ENCODE measurements around the gene OR9A2. TPM values are rescaled to one million over a fixed set of nuclear protein-coding genes. Genes with fewer than 3 reads are reported as not detected.

OR9A2 gene, protein sequence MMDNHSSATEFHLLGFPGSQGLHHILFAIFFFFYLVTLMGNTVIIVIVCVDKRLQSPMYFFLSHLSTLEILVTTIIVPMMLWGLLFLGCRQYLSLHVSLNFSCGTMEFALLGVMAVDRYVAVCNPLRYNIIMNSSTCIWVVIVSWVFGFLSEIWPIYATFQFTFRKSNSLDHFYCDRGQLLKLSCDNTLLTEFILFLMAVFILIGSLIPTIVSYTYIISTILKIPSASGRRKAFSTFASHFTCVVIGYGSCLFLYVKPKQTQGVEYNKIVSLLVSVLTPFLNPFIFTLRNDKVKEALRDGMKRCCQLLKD
- 0.31 and 0.56 TPM in 2 replicates for total RNA-seq

DNA sequence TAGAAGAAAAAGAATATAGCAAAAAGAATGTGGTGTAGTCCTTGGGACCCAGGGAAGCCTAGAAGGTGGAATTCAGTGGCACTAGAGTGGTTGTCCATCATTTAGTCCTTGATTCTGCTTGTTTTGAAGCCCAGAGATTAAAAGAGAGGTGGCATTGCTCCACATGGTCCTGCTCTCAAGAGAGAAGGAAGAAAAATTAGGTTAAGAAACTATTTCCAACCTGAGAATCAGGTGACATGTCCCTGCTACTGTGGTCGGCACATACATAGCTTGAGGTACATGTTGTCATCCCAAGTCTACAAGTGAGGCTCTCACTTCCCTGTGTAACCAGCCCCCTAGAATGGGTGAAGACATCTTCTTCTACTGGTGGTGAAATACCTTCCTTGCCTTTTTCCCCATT, at the start of gene OR9A2:
Gene OR9A2, minus strand, starts transcription at position 101 of the 400 bp plus-strand sequence. Its CDS starts 0 bp downstream, at position 101.
- Mint-ChIP-seq H3K36me3 (ENCODE audit: low read depth) (no peaks in the 10 kb centered on the region), H3K27ac (no peak within 1 kb of the TSS), H3K9me3 (peaks cover 3% of the 10 kb centered on the region), H3K27me3 (no peaks in the 10 kb centered on the region), H3K4me3 (no peak within 1 kb of the TSS), H3K4me1 (peaks cover 8% of the 10 kb centered on the region)
- ChIA-PET POLR2A (interaction anchor here (1.0 kb wide), 1 partner anchor 9 kb away, joined by 4 read pairs; no protein-coding TSS in a partner anchor), CTCF (interaction anchor here (1.2 kb wide), 1 partner anchor 188 kb away, joined by 3 read pairs; no protein-coding TSS in a partner anchor)
- TF ChIP-seq, protein P1, sequence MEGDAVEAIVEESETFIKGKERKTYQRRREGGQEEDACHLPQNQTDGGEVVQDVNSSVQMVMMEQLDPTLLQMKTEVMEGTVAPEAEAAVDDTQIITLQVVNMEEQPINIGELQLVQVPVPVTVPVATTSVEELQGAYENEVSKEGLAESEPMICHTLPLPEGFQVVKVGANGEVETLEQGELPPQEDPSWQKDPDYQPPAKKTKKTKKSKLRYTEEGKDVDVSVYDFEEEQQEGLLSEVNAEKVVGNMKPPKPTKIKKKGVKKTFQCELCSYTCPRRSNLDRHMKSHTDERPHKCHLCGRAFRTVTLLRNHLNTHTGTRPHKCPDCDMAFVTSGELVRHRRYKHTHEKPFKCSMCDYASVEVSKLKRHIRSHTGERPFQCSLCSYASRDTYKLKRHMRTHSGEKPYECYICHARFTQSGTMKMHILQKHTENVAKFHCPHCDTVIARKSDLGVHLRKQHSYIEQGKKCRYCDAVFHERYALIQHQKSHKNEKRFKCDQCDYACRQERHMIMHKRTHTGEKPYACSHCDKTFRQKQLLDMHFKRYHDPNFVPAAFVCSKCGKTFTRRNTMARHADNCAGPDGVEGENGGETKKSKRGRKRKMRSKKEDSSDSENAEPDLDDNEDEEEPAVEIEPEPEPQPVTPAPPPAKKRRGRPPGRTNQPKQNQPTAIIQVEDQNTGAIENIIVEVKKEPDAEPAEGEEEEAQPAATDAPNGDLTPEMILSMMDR (IDR thresholded peaks at IDR 0.05), result no peak
- intact Hi-C loops (cut with micrococcal nuclease), result no loop called here
- DNase-seq, result no peak
- ATAC-seq (ENCODE audit: low read depth), result no peak

DNA sequence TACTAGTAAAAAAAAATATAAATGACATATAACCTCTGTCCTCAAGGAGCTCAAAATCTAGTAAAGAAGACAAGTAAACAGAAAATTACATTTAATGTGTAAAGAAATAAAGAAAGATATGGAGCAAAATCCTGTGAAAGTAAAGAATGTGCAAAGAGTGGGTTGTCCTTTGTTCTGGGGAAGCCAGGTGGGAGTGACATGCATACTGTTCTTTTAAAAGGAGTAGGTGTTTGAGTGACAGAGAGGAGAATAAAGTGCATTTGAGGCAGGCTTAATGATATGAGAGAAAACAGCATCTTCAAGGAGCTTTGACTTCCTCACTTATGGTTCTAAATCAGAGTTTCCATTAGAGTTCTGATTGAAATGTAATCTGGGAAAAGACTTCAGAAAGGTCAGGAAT, 47.2 kb upstream of the OR9A2 start:
- peaks cover 8% of the 10 kb centered on the region for H3K36me3 Mint-ChIP-seq (ENCODE audit: low read depth)
- H3K4me1 Mint-ChIP-seq, result peaks cover 16% of the 10 kb centered on the region
- no peak overlapping the region for H3K4me3 Mint-ChIP-seq
- DNase-seq (no peak), ATAC-seq (ENCODE audit: low read depth) (no peak)
- TF ChIP-seq, protein P1 (IDR thresholded peaks at IDR 0.05), result no peak
- H3K27me3 Mint-ChIP-seq, result peaks cover 2% of the 10 kb centered on the region
- peaks cover 10% of the 10 kb centered on the region for H3K9me3 Mint-ChIP-seq
- intact Hi-C loops (cut with micrococcal nuclease), result no loop called here
- POLR2A ChIA-PET, result no interaction called here
- CTCF ChIA-PET, result no interaction called here
- no peak overlapping the region for H3K27ac Mint-ChIP-seq

DNA sequence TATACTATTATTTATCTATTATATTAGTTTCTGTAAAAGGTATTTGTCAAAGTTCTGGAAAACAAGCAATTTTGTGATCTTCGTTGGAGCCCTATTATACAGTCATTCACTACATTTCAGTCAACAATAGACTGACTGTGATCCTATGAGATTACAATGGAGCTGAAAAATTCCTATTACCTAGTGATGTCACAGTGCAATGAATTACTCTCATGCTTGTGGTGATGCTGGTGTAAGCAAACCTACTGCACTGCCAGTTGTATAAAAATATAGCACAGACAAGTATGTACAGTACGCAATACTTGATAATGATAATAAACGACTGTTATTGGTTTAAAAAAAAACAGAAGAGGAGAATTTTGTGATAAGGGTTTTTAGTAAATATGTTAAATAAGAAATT, 46.6 kb upstream of the OR9A2 start:
- Mint-ChIP-seq H3K27ac (no peak overlapping the region), H3K4me3 (no peak overlapping the region), H3K9me3 (peaks cover 5% of the 10 kb centered on the region), H3K4me1 (peaks cover 16% of the 10 kb centered on the region), H3K27me3 (peaks cover 2% of the 10 kb centered on the region), H3K36me3 (ENCODE audit: low read depth) (peaks cover 2% of the 10 kb centered on the region)
- CTCF ChIA-PET, result no interaction called here
- POLR2A ChIA-PET, result no interaction called here
- DNase-seq (no peak), ATAC-seq (ENCODE audit: low read depth) (no peak)
- TF ChIP-seq, protein P1 (IDR thresholded peaks at IDR 0.05), result no peak
- intact Hi-C loops (cut with micrococcal nuclease), result no loop called here

DNA sequence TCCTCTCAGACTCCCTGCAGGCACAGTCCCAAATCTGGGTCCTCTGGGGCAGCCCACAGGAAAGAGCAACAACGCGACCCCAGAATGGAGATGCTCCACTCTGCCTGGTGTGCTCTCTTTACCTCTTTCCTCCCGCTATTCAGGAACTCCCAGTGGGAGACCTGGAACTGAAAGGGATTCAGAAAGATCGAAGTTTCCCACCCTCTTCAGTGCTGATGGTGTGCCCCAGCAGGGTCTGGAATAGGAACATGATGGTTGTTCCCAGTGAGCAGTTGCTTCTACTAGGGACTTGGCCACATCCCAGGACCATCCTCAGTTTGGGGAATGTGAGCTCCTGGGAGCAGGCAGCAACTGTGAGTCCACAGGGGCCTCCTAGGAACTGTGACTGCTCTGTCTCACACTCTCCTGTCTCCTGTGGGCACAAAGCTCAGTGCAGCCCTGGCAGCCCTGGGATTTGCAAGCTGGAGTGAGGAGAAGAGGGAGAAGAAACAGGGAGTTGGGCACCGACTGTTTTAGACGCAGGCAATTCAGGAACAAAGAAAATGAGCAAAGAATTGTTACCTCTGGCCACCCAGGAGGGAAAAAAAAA, 43.1 kb upstream of the OR9A2 start:
- TF ChIP-seq, protein P1 (IDR thresholded peaks at IDR 0.05), result no peak
- H3K27me3 Mint-ChIP-seq, result peaks cover 2% of the 10 kb centered on the region
- DNase-seq, result no peak
- ChIA-PET POLR2A (interaction anchor here (0.6 kb wide), 1 partner anchor 120 kb away, joined by 4 read pairs; no protein-coding TSS in a partner anchor), CTCF (no interaction called here)
- no peak overlapping the region for H3K27ac Mint-ChIP-seq
- peaks cover 3% of the 10 kb centered on the region for H3K9me3 Mint-ChIP-seq
- ATAC-seq (ENCODE audit: low read depth), result no peak
- intact Hi-C loops (cut with micrococcal nuclease), result no loop called here
- H3K4me3 Mint-ChIP-seq, result no peak overlapping the region
- no peaks in the 10 kb centered on the region for H3K36me3 Mint-ChIP-seq (ENCODE audit: low read depth)
- no peaks in the 10 kb centered on the region for H3K4me1 Mint-ChIP-seq

DNA sequence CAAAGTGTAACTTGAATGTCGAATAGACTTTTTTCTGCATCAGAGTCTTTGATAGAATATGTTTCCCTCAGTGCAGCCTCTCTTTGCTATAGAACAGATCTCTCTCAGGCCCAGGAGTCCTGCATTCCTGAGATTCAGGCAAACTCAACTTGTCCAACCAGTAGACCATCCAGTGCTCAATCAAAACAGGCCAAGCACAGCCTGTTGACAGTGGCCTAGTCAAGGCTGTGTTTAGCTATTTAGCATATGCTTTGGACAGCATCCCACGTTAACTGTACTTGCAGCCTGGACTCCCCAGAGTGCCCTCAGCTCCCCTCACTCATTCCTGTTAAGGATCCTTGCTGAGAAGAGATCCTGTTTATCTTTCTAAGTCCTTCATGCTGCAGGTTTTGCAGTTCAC, 41.5 kb upstream of the OR9A2 start:
- Mint-ChIP-seq H3K4me1 (no peaks in the 10 kb centered on the region), H3K9me3 (peaks cover 5% of the 10 kb centered on the region), H3K27ac (no peak overlapping the region), H3K4me3 (no peak overlapping the region), H3K27me3 (peaks cover 2% of the 10 kb centered on the region), H3K36me3 (ENCODE audit: low read depth) (no peaks in the 10 kb centered on the region)
- TF ChIP-seq, protein P1 (IDR thresholded peaks at IDR 0.05), result no peak
- ATAC-seq (ENCODE audit: low read depth), result no peak
- CTCF ChIA-PET, result no interaction called here
- intact Hi-C loops (cut with micrococcal nuclease), result no loop called here
- DNase-seq, result no peak
- POLR2A ChIA-PET, result no interaction called here
